ENCODE results near the gene FRMD1.

The FRMD1 gene

GRCh38 chr6:168031411-168031971 lies 47.5 kb downstream of the FRMD1 start:
- DNase-seq: no peak
- Histone ChIP-seq H3K36me3 (replicated peaks) (no peaks in the 10 kb centered on the region), H3K27ac (peak overlapping the region; percentile 75), H3K4me3 (ENCODE audit: low read depth, low read length) (no peak overlapping the region), H3K27me3 (replicated peaks) (no peaks in the 10 kb centered on the region)
- in situ Hi-C loops (cut with HindIII; ENCODE audit: low pct_ligation_motif_present, low sequenced_read_pairs): no loop called here
- TF ChIP-seq CTCF (IDR thresholded peaks at IDR 0.05; ENCODE audit: low read depth, low read length, missing control alignments): no peak

GRCh38 chr6:168030908-168031307 lies 48.1 kb downstream of the FRMD1 start:
- no peak overlapping the region for H3K4me3 ChIP-seq (ENCODE audit: low read depth, low read length)
- no peak for TF ChIP-seq CTCF (IDR thresholded peaks at IDR 0.05; ENCODE audit: low read depth, low read length, missing control alignments)
- no peaks in the 10 kb centered on the region for H3K27me3 ChIP-seq (replicated peaks)
- no peak overlapping the region for H3K27ac ChIP-seq
- no peaks in the 10 kb centered on the region for H3K36me3 ChIP-seq (replicated peaks)
- in situ Hi-C loops (cut with HindIII; ENCODE audit: low pct_ligation_motif_present, low sequenced_read_pairs): no loop called here
- DNase-seq: no peak

GRCh38 chr6:168030218-168030746 lies 48.7 kb downstream of the FRMD1 start:
- Histone ChIP-seq H3K36me3 (replicated peaks) (no peaks in the 10 kb centered on the region), H3K27me3 (replicated peaks) (no peaks in the 10 kb centered on the region), H3K4me3 (ENCODE audit: low read depth, low read length) (no peak overlapping the region), H3K27ac (no peak overlapping the region)
- TF ChIP-seq CTCF (IDR thresholded peaks at IDR 0.05; ENCODE audit: low read depth, low read length, missing control alignments): no peak
- DNase-seq: no peak
- in situ Hi-C loops (cut with HindIII; ENCODE audit: low pct_ligation_motif_present, low sequenced_read_pairs): no loop called here

GRCh38 chr6:168029459-168030217 lies 49.4 kb downstream of the FRMD1 start:
- no peak overlapping the region for H3K4me3 ChIP-seq (ENCODE audit: low read depth, low read length)
- no peak for DNase-seq
- no peaks in the 10 kb centered on the region for H3K36me3 ChIP-seq (replicated peaks)
- no peak for TF ChIP-seq CTCF (IDR thresholded peaks at IDR 0.05; ENCODE audit: low read depth, low read length, missing control alignments)
- no peak overlapping the region for H3K27ac ChIP-seq
- no peaks in the 10 kb centered on the region for H3K27me3 ChIP-seq (replicated peaks)
- in situ Hi-C loops (cut with HindIII; ENCODE audit: low pct_ligation_motif_present, low sequenced_read_pairs): no loop called here

GRCh38 chr6:168028181-168028580 lies 50.8 kb downstream of the FRMD1 start:
- no peak for TF ChIP-seq CTCF (IDR thresholded peaks at IDR 0.05; ENCODE audit: low read depth, low read length, missing control alignments)
- no peaks in the 10 kb centered on the region for H3K27me3 ChIP-seq (replicated peaks)
- DNase-seq: no peak
- no peak overlapping the region for H3K4me3 ChIP-seq (ENCODE audit: low read depth, low read length)
- H3K36me3 ChIP-seq (replicated peaks): no peaks in the 10 kb centered on the region
- in situ Hi-C loops (cut with HindIII; ENCODE audit: low pct_ligation_motif_present, low sequenced_read_pairs): no loop called here
- no peak overlapping the region for H3K27ac ChIP-seq

All from brain microvascular endothelial cell (primary cell).